Hematopoietic multipotent progenitor cell treated with erythropoietin and hydrocortisone succinate and interleukin-3 and kit ligand, for 8 days (in vitro differentiated cells): ENCODE measurements around the gene AIF1.
"Not testable (repeated sequence)": the region's sequence is repeated elsewhere in the genome, so short reads cannot be mapped to it uniquely, and the experiment has no call there.

Experiments
- DNase-seq: peaks from one replicate; pipeline ENCODE4 v3.0.0-alpha.2; 2015

The AIF1 gene

GRCh38 chr6:31581434-31582229 lies 33.4 kb upstream of the AIF1 start:
- peak; percentile 14 for DNase-seq

GRCh38 chr6:31582230-31582643 lies 32.8 kb upstream of the AIF1 start, which contains the start of gene LTB:
LTB (minus strand) TSS chr6:31582424; CDS start chr6:31582417, 7 bp downstream.
- DNase-seq: no peak

- DNase-seq: peak; percentile 62
These were observed 29.5 kb upstream of the AIF1 start for GRCh38 chr6:31585491-31585890.

GRCh38 chr6:31586008-31586407 lies 29.0 kb upstream of the AIF1 start, which contains the start of gene LST1:
LST1 (plus strand) TSS chr6:31586277; CDS start chr6:31587300, 1,023 bp downstream.
- DNase-seq: no peak

GRCh38 chr6:31586599-31587281 lies 28.3 kb upstream of the AIF1 start:
- DNase-seq: peak; percentile 20

- DNase-seq: no peak
These were observed 26.9 kb upstream of the AIF1 start for GRCh38 chr6:31587791-31588777.

- DNase-seq: no peak
These were observed 26.0 kb upstream of the AIF1 start for GRCh38 chr6:31588871-31589650.

- DNase-seq: not testable (repeated sequence)
These were observed 24.3 kb upstream of the AIF1 start for GRCh38 chr6:31590691-31591090.

- no peak for DNase-seq
These were observed 22.6 kb upstream of the AIF1 start for GRCh38 chr6:31592396-31592771.

- peak; percentile 75 for DNase-seq
These were observed 18.0 kb upstream of the AIF1 start for GRCh38 chr6:31597006-31597405.

GRCh38 chr6:31607317-31607716 lies 7.7 kb upstream of the AIF1 start:
- DNase-seq: no peak

- peak; percentile 63 for DNase-seq
These were observed 5.3 kb upstream of the AIF1 start for GRCh38 chr6:31609519-31610406.

GRCh38 chr6:31610968-31611367 lies 4.1 kb upstream of the AIF1 start:
- no peak for DNase-seq

- no peak for DNase-seq
These were observed 887 bp upstream of the AIF1 start for GRCh38 chr6:31614075-31614619.

- DNase-seq: no peak
These were observed 714 bp downstream of the AIF1 start for GRCh38 chr6:31615748-31616147.

GRCh38 chr6:31617010-31617409 lies 2.0 kb downstream of the AIF1 start:
- no peak for DNase-seq

- DNase-seq: peak; percentile 99
These were observed 5.0 kb downstream of the AIF1 start for GRCh38 chr6:31619805-31620585.

GRCh38 chr6:31620586-31621319 lies 5.7 kb downstream of the AIF1 start, which contains the start of gene PRRC2A:
PRRC2A (plus strand) TSS chr6:31620715; CDS start chr6:31622790, 2,075 bp downstream.
- DNase-seq: peak; percentile 78
